HG02610 (cell line): ENCODE results near the gene HOXC6.

Experiments
- ATAC-seq: cut with Tn5 transposase; IDR thresholded peaks from one replicate; pipeline ENCODE4 v1.9.1; 2021; ENCODE audit warnings: mild to moderate bottlenecking, moderate library complexity; ENCODE audit not compliant: unreplicated experiment

The HOXC6 gene

DNA sequence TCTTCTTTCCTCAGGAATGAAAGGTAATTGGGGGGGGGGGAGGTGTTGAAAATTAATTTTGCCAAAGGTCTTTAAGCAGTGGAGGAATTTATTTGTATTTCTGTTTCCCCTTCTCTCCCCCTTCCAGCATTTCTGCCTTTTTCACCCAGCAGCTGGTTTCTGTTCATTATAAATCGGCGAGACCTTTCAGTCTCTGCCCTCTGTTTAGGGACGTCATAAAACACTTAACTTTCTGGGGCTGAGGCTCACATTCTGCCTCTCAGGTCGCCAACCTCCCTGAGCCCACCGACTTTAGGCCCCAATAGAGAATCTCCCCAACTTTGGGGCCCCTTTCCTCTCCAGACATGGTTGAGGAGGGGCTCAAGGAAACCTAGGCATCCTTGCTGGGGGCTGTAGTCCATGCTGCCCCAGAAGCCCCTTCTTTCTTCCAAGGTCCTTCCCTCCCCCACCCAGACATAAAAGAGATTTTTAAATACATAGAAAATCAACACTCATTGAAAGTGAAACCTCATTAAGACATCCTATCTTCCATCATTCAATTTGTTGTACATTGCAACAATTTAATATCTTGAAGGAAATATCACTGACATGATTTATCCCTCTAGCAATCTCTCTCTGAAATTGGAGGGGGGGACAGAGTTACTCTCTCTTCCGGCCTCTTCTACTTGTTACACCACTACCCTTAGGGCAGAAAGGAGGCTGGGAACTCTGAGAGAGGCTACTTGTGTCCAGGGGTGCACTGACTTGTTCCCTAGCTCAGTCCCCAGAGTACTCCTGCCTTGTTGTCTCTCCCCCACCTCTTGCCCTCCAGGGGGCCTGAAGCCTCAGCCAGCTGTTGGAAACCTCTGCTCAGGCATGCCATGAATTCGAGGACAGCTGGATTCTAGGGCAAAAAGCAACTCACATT is 2.5 kb upstream of the HOXC6 start:
- ATAC-seq, result no peak

DNA sequence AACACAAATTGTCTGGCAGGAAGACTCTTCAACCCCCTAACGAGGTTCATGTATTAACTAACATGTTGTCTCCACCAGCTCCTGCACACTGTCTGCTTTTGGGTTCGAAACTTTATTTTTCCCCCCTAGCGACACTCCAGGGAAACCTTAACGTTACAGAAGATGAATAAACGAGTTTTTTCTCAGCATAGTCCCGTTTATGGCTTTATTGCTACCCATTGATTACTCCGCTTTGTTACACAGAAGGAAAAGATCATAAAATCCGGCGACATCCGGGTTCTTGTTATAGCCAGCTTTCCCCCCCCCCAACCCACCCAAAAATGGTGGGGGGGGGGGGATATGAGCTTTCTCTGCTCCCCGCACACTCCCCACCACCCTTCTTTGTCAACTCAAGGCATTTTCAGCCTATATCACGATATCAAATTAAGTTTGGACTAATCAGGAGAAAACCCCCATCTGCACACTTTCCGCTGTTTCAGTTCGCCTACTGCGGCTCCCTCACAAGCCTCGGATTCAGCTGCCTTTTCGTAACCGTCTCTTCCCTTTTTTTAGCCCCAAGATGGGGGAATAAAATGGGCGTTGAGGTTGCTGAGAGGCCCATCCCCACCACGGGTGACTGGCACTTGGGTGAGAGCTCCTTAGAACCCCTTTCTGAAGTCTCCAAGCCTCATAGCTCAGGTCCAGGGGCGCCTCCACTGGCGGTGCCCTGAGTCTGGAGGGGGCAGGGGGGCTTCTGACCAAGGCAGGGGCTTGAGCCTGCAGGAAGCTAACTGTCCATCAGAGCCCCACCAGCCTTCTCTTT is 1.4 kb upstream of the HOXC6 start:
- no peak for ATAC-seq

DNA sequence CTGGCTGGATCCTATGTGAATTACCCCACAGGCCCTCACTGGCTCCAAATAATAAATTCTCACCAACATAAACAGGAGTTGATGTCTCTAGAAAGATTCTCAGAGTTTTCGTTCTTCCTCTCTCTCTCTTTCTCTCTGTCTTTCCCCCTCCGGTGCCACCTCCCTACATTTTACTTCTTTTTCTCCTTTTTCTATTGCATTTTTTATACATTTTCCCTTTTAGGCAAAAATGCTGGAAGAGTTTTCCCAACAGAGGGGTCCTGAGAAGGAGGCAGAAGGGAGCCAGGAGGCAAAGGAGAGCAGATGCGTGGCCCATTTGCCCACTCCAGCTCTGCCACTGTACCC is 826 bp upstream of the HOXC6 start:
- ATAC-seq, result no peak

DNA sequence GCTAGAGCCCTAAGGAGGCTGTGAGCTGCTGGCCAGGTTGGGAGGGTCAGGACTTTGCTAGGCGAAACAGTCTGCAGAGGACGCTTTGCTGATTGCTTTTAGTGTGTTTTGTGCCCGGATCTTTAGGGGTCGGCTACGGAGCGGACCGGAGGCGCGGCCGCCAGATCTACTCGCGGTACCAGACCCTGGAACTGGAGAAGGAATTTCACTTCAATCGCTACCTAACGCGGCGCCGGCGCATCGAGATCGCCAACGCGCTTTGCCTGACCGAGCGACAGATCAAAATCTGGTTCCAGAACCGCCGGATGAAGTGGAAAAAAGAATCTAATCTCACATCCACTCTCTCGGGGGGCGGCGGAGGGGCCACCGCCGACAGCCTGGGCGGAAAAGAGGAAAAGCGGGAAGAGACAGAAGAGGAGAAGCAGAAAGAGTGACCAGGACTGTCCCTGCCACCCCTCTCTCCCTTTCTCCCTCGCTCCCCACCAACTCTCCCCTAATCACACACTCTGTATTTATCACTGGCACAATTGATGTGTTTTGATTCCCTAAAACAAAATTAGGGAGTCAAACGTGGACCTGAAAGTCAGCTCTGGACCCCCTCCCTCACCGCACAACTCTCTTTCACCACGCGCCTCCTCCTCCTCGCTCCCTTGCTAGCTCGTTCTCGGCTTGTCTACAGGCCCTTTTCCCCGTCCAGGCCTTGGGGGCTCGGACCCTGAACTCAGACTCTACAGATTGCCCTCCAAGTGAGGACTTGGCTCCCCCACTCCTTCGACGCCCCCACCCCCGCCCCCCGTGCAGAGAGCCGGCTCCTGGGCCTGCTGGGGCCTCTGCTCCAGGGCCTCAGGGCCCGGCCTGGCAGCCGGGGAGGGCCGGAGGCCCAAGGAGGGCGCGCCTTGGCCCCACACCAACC is 1.5 kb downstream of the HOXC6 start:
- no peak for ATAC-seq

DNA sequence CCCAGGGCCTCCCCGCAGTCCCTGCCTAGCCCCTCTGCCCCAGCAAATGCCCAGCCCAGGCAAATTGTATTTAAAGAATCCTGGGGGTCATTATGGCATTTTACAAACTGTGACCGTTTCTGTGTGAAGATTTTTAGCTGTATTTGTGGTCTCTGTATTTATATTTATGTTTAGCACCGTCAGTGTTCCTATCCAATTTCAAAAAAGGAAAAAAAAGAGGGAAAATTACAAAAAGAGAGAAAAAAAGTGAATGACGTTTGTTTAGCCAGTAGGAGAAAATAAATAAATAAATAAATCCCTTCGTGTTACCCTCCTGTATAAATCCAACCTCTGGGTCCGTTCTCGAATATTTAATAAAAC is 2.2 kb downstream of the HOXC6 start:
- no peak for ATAC-seq

DNA sequence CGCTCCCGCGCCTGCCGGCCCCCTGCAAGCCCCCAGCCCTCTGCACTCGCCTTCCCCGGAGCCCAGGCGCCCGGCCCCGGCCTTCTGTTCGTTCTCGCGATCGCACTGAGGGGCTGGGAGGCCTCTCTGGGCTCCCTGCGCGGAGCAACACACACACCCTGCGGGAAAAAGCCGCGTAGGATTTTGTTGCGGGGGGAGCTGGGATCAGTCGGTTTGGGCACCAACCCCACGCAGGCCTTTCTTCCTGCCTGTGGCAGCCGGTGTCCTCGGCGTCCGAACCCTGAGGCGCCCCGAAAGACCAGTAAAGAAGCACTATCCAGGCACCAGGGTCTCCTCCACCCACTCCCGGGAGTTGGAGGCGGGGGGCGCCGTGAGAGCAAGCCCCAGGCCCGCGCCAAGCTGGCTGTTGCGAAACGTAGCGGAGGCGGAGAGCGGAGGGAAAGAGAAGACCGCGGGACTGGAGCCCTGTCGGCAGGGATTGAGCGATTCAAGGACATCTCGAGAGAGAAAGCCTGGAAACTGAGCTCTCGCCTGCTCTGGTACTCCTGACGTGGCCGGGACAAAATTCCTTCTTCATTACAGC is 2.7 kb downstream of the HOXC6 start:
- no peak for ATAC-seq

DNA sequence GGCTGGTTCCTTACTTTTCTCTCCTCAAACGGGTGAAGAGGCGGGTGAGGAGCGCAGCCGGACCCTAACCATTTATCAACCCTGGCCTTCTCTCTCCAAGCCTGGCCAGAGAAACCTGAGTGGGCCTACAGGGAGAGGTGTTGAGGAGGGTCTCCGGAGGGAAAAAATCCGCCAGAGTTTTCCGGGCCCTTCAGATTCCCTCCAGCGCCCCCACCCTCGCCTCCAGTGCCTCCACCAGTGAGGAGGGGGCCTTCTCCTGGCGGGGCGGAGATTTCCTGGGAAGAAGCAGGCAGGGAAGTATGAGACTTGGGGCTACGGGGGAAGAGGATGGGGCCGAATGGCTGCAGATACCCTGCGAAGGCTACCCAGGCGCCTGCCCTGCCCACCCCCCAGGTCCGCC is 3.2 kb downstream of the HOXC6 start:
- ATAC-seq, result no peak

DNA sequence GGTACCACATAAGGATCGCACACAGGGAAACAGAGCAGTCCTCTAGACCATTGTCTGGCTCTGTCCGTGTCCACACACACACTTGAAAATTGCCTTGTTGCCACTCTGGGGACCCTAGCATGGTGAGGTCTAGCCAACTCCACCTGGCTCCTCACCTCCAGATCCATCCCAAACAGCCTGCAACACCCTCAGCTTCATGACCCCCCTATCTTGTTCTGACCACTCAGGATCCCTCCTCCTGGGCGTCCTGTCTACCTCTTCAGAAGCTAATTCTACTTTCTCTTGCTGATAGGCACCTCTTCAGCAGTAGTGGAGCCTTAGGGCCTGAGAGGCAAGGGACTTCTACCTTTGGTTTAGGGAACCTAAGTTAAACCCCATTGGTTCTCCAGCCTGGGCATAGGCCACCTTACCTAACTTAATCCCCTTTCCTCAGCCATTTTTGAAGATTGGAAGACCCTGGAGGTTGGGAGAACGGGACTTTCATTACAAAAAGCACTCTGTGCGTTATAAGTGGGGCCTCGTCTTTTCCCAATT is 3.9 kb downstream of the HOXC6 start:
- no peak for ATAC-seq

DNA sequence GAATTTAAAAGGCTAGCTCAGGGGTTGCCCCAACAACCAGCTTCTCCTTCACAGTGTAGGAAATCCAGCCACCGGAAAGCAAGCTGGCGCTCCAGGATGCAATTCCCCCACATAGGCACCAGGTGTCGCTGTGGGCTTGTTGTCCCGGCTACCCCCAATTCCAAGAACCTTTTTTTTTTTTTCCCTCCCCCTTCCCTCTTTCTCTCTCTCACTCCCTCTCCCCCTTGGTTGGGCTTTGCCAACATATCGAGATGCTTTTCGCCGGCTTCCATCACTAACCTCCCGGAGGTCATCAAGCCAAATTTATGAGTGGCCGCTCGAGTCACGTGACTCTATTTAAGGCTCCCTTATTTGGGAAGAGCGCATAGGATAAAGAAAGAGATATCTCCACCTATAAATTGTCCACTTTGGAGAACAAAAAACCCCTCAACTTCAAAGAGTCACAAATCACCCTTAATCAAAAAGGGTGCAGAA is 4.4 kb downstream of the HOXC6 start, which contains the start of gene HOXC5:
Gene HOXC5, plus strand, starts transcription at position 424 of the 474 bp plus-strand sequence. CDS start 73 bp downstream, outside the sequence.
- ATAC-seq, result no peak

DNA sequence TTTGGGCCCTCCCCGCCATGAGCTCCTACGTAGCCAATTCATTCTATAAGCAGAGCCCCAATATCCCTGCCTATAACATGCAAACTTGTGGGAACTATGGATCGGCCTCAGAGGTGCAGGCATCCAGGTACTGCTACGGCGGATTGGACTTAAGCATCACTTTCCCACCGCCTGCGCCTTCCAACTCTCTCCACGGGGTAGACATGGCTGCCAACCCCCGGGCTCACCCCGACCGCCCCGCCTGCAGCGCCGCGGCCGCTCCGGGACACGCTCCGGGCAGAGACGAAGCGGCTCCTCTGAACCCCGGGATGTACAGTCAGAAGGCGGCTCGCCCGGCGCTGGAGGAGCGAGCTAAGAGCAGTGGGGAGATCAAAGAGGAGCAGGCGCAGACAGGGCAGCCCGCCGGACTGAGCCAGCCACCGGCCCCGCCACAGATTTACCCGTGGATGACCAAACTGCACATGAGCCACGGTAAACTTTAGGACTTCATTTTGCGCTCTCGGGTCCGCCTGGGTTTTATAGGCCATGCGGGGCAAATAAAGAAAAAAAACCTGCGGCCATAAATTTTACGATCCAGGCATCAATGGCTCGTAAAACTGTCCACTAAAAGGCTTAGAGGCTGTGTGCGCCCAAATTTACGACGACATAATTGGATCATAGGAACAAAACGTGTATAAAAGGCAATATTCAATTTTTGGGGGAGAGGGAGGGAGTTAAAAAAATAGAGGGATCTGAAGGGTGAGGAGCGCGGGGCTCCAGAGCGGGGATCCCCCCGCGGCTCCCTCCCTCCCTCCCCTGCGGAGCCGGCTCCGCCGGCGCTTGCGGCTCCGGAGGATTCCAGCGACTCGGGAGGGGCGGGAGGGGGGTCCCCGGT is 5.1 kb downstream of the HOXC6 start:
- no peak for ATAC-seq

DNA sequence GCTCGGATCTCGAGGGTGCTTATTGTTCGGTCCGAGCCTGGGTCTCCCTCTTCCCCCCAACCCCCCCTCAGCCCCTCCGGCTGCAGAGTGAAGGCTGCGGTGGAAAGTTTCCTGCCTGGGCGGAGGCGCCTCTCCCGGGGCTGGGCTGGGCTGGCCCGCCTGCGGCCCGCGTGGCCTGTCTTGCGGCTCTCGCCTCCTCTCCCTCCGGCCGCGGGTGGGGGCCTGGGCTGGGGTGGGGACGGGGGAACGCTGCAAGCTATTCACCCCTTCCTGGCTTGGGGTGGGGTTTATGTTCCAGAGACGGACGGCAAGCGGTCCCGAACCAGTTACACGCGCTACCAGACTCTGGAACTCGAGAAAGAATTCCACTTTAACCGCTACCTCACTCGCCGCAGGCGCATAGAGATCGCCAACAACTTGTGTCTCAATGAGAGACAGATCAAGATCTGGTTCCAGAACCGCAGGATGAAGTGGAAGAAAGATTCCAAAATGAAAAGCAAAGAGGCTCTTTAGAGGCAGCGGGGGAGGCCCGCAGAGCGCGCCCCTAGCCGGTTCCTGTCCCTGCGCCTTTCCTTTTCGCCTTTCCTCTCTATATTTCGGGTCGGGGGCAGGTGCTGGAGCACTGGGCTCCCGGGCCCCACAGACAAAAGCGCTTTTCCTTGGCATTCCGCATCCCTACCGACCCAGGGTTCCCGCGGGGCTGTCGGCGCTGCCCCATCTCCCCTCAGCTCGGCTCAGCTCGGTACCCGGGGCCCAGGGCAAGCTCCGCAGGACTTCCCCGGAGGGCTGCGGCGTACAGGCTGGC is 5.9 kb downstream of the HOXC6 start:
- ATAC-seq, result no peak

DNA sequence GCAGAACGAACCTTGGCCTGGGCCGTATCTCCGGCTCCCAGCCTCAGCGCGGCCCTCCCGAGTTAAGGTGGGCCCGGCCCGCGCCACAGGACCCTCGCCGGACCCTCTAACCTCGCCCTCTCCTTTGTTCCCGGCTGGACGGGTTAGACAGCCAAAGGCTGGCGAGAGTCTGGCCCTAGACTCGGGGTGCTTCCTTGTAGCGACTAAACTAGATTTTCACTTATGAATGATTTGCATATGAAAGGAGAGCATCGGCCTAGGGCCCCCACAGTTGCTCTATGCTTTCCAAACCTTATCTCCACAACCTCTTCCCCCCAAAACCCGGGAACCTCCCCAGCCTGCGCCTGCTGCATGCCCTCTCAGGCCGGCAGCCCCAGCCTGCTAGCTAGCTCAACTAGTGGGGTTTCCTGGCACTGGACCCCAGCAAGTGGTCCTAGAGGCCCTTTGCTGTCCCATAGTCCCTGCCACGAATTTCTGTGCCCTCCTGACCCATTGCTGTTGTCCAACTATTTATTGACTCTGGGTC is 6.6 kb downstream of the HOXC6 start:
- no peak for ATAC-seq

DNA sequence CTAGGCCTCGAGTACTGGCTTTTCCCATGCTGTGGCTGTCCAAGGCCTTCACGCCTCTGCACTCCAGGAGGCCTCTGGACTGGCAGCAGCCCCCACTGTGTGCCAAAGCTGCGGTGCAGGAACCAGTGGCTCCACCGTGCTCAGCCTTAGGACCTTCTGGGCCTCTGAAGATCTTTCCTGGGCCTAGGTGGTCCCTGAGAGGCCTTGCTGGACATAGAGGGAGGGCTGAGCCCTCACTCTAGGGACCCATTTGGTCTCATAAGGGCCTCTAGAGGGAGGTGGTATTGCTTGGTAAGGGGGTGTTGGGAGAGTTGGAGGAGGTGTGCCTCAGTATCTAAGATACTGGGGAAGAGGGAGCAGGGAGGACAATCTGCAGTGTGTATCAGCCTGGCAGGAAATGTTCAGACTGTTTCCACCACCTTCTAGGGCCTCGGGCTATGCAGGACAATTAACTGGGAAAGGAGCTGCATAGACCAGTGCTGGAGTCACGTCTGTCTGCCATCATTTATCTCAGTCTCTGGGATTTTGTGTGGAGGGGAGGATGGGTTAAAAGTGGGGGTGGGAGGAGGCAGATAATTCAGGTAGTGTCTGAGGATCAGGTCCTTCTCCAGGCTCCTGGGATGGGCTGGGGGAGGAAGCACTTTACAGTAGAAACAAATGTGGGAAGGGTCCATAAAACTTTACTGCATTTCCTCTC is 7.5 kb downstream of the HOXC6 start:
- ATAC-seq, result no peak

DNA sequence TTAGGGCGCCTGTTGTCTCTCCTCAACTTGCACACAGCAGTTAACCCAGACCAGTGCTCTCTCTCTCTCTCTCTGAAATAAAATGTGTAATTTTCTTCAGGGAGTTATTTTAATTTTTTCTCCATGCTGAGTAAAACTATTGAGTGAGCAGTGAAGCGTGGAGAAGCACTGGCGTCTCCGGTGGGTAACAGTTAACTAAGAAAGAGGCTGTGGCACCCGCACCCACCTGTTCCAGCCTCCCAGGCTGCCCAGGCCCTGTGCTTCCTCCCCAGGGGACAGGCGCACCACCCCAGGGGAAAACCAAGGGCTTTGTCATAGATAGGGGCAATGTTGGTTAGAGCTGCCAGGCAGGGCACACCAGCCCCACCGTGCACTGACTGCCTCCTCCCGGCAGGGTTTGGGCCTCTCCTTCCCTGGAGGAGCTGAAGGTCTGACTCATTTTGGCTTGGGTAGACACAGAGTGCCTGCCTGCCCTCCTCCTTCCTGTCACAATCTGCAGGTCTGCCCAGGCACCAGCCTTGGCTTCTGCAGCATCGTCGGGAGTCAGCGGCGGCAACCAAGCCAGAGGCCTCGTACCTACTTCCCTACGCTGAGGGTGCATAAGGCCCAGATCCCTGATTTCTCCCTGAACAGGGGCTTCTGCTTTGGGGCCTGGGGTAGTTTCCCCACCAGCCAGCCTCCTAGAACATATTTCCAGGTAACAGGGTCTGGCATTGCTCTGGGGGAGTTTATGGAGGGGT is 8.6 kb downstream of the HOXC6 start:
- ATAC-seq, result no peak

DNA sequence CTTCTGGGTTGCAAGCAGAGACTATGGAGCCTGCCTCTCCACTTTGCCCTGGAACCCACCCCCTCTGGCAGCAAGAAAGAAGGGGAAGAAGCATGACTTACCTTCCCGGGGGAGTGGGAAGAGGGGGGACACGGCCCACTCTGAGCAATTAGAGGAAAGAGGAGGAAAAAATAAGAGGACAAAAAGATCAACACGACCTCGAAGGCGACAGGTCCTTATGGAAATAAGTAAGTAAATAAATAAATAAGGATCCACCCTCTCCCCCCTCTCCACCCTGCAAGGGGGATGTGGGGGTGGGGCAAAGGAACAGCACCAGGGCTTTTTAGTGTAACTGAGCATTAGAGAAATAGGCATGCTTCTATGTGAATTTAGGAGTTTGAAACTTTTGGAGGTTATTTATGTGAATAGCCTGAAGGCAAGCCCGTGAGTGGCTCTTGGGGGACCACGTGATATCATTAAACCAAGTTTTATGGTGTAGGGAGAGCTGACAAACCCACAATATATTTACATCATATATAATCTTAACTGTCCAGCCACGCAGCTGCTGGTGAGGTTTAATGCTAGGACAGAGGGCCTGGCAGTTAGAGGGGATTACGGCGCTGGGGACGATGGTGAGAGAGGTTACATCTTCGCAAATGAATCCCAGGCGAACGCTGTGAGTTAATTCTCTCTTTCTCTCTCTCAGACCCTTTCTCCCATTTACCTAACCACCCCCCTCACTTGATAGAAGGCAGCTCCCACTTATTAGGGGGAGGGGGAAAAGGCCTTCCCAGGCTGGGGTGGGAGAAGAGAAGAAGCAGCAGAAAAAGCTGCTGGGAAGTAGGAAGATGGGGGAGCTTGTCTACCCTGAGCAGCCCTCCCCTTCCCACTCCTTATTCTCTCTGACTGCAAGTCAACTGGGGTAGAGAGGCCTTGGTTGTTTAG is 9.4 kb downstream of the HOXC6 start:
- no peak for ATAC-seq

DNA sequence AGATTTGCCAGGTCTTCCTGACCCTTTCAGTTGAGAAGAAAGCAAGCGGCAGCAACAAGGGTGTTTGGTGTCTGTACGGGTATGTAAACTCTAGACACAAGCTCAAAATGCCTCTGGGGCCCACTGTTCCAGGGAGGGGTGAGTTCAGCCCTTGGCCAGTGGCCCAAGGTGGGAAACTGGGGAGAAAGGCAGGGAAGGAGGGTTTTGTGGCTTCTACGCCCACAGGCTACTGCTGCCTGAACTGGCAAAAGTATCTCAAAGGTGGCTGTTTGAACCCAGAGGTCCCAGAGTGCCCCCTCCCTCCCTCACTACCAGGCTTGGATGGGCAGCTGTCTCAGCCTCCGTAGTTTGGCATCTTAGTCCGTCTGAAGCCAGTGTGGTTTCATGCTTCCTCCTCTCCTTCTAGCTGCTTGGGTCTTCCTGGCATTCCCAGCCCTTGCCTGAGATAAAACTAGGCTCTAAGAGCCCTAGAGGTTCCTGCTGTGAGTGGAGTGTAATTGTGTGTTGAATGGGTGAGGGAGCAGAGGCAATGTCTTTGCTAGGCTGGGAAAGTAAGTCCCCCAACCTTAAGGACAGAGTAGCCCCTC is 10.1 kb downstream of the HOXC6 start:
- ATAC-seq, result no peak
